H9 (cell line): ENCODE data around the gene FSIP1. TPM values are rescaled to one million over a fixed set of nuclear protein-coding genes. Genes with fewer than 3 reads are reported as not detected.

Experiments
- DNase-seq: peaks from one replicate; pipeline ENCODE4 v3.0.0-alpha.2; 2017
- H2AFZ ChIP-seq: one replicate; pipeline ENCODE4 v1.6.1; 2013; ENCODE audit warnings: mild to moderate bottlenecking, low read length, control low read depth, moderate library complexity
- H2AK5ac ChIP-seq: 2 replicates; pipeline ENCODE4 v1.6.1; 2013; ENCODE audit warnings: low read length, control low read depth, mixed read lengths; ENCODE audit not compliant: insufficient read length
- H2BK120ac ChIP-seq: one replicate; pipeline ENCODE4 v1.6.1; 2013; ENCODE audit warnings: low read depth, mild to moderate bottlenecking, low read length, control low read depth, inconsistent platforms; ENCODE audit not compliant: poor library complexity, severe bottlenecking
- H2BK12ac ChIP-seq: 2 replicates; pipeline ENCODE4 v1.6.1; 2013; ENCODE audit warnings: low read length, control low read depth, mixed read lengths, low read depth; ENCODE audit not compliant: insufficient read length
- H2BK15ac ChIP-seq: 2 replicates; pipeline ENCODE4 v1.6.1; 2013; ENCODE audit warnings: low read depth, low read length, control low read depth
- H2BK20ac ChIP-seq: one replicate; pipeline ENCODE4 v1.6.1; 2013; ENCODE audit warnings: low read depth, mild to moderate bottlenecking, low read length, control low read depth, inconsistent platforms; ENCODE audit not compliant: poor library complexity, severe bottlenecking
- H2BK5ac ChIP-seq: 2 replicates; pipeline ENCODE4 v1.6.1; 2013; ENCODE audit warnings: low read length, control low read depth, mixed read lengths; ENCODE audit not compliant: insufficient read length
- H3K14ac ChIP-seq: 2 replicates; pipeline ENCODE4 v1.6.1; 2013; ENCODE audit warnings: low read length, control low read depth; ENCODE audit not compliant: insufficient read depth
- H3K18ac ChIP-seq: 2 replicates; pipeline ENCODE4 v1.6.1; 2013; ENCODE audit warnings: low read depth, mild to moderate bottlenecking, mixed read lengths, low read length, control low read depth; ENCODE audit not compliant: insufficient read length
- H3K23ac ChIP-seq: 2 replicates; pipeline ENCODE4 v1.6.1; 2013; ENCODE audit warnings: low read length, control low read depth, mixed read lengths, low read depth; ENCODE audit not compliant: insufficient read length
- H3K23me2 ChIP-seq: 2 replicates; pipeline ENCODE4 v1.6.1; 2013; ENCODE audit warnings: low read depth, mild to moderate bottlenecking, mixed read lengths, low read length, control low read depth; ENCODE audit not compliant: insufficient read length, poor library complexity, severe bottlenecking
- H3K27ac ChIP-seq: 2 replicates; pipeline ENCODE4 v1.5.1; 2013; ENCODE audit warnings: low read length, control low read depth, mixed read lengths, low read depth; ENCODE audit not compliant: insufficient read length
- H3K27me3 ChIP-seq: 2 replicates; pipeline ENCODE4 v1.6.1; 2013; ENCODE audit warnings: low read length, control low read depth, inconsistent platforms; ENCODE audit not compliant: insufficient read depth
- H3K4ac ChIP-seq: 2 replicates; pipeline ENCODE4 v1.6.1; 2013; ENCODE audit warnings: low read depth, mild to moderate bottlenecking, control low read depth, inconsistent platforms, low read length, moderate library complexity
- H3K4me1 ChIP-seq: 2 replicates; pipeline ENCODE4 v1.6.1; 2013; ENCODE audit warnings: low read length, control low read depth, inconsistent platforms; ENCODE audit not compliant: insufficient read depth
- H3K4me2 ChIP-seq: 2 replicates; pipeline ENCODE4 v1.6.1; 2013; ENCODE audit warnings: low read length, control low read depth, mixed read lengths; ENCODE audit not compliant: insufficient read length, insufficient read depth
- H3K56ac ChIP-seq: 2 replicates; pipeline ENCODE4 v1.6.1; 2013; ENCODE audit warnings: low read depth, mild to moderate bottlenecking, mixed read lengths, low read length, control low read depth; ENCODE audit not compliant: insufficient read length
- H3K79me1 ChIP-seq: 2 replicates; pipeline ENCODE4 v1.6.1; 2013; ENCODE audit warnings: low read depth, mild to moderate bottlenecking, moderate library complexity, low read length, control low read depth, inconsistent platforms; ENCODE audit not compliant: insufficient read depth, poor library complexity, severe bottlenecking
- H3K79me2 ChIP-seq: 2 replicates; pipeline ENCODE4 v1.6.1; 2013; ENCODE audit warnings: low read length, control low read depth, inconsistent platforms; ENCODE audit not compliant: insufficient read depth
- H3K9ac ChIP-seq: 2 replicates; pipeline ENCODE4 v1.6.1; 2013; ENCODE audit warnings: low read length, control low read depth, mixed read lengths; ENCODE audit not compliant: insufficient read length; ENCODE audit errors: extremely low read depth
- H3K9me3 ChIP-seq: one replicate; pipeline ENCODE4 v1.6.1; 2013; ENCODE audit warnings: low read depth, low read length, inconsistent platforms; ENCODE audit not compliant: control insufficient read depth
- H3T11ph ChIP-seq: one replicate; pipeline ENCODE4 v1.6.1; 2013; ENCODE audit warnings: mild to moderate bottlenecking, low read length, control low read depth, inconsistent platforms
- H4K20me1 ChIP-seq: one replicate; pipeline ENCODE4 v1.6.1; 2013; ENCODE audit not compliant: control insufficient read depth, insufficient read length, insufficient read depth
- H4K5ac ChIP-seq: 2 replicates; pipeline ENCODE4 v1.6.1; 2013; ENCODE audit warnings: low read depth, mild to moderate bottlenecking, mixed read lengths, low read length, control low read depth; ENCODE audit not compliant: insufficient read length
- H4K8ac ChIP-seq: replicated peaks from 2 replicates; pipeline ENCODE4 v1.6.1; 2013; ENCODE audit warnings: low read length, control low read depth, mixed read lengths, low read depth; ENCODE audit not compliant: insufficient read length
- H4K91ac ChIP-seq: 2 replicates; pipeline ENCODE4 v1.6.1; 2013; ENCODE audit warnings: low read depth, mild to moderate bottlenecking, moderate library complexity, mixed read lengths, low read length, control low read depth; ENCODE audit not compliant: insufficient read length
- H3K27ac Mint-ChIP-seq, 3 experiments: 2 replicates in 2 of 3; 3 replicates in 1 of 3; pipeline ENCODE4 v1.8.0; 2020 to 2021; ENCODE audit warnings: mixed read lengths in 3 of 3, mild to moderate bottlenecking in 1 of 3, moderate library complexity in 1 of 3
- H3K27me3 Mint-ChIP-seq: 2 replicates; pipeline ENCODE4 v1.8.0; 2021; ENCODE audit warnings: low read depth, mild to moderate bottlenecking, moderate library complexity, mixed read lengths
- H3K36me3 Mint-ChIP-seq, 3 experiments: 2 replicates in 2 of 3; 3 replicates in 1 of 3; pipeline ENCODE4 v1.8.0; 2020 to 2021; ENCODE audit warnings: low read depth in 3 of 3, mixed read lengths in 3 of 3; ENCODE audit not compliant: insufficient read depth in 1 of 3
- H3K4me1 Mint-ChIP-seq, 2 experiments: 2 replicates each; pipeline ENCODE4 v1.8.0; 2020; ENCODE audit warnings: mixed read lengths in 2 of 2
- H3K4me3 Mint-ChIP-seq, 2 experiments: 2 replicates in 1 of 2; 3 replicates in 1 of 2; pipeline ENCODE4 v1.8.0; 2020 to 2021; ENCODE audit warnings: mild to moderate bottlenecking in 2 of 2, mixed read lengths in 2 of 2, moderate library complexity in 1 of 2
- H3K9me3 Mint-ChIP-seq, 2 experiments: 2 replicates in 1 of 2; 3 replicates in 1 of 2; pipeline ENCODE4 v1.8.0; 2020; ENCODE audit warnings: mild to moderate bottlenecking in 2 of 2, mixed read lengths in 2 of 2, moderate library complexity in 1 of 2
- CTCF ChIP-seq: fragments of 200-600 bp; sonication (generic); conservative IDR thresholded peaks from 3 replicates; pipeline ENCODE4 v1.8.0; 2021; ENCODE audit warnings: antibody characterized with exemption, mild to moderate bottlenecking
- WGBS: extraction: QIAGEN DNeasy Blood & Tissue Kit; methylation state at CpG from one replicate; pipeline ENCODE4 v1.1.7; 2013; ENCODE audit warnings: missing lambda C conversion rate, low lambda C conversion rate, mixed read lengths; ENCODE audit not compliant: insufficient read length; ENCODE audit errors: extremely low coverage; 5-methylcytosine and 5-hydroxymethylcytosine counted together
- total RNA-seq: library from RNA; stranded (reverse); gene quantifications from 2 replicates; pipeline ENCODE4 v1.2.1, GENCODE V29; 2021

The FSIP1 gene
- total RNA-seq, 1 experiment from 2014 or later, result 0.96 TPM

- H3K4me1 Mint-ChIP-seq, result peaks cover 17 to 22% of the 10 kb centered on the region in 2 experiments
- no peak overlapping the region for H3T11ph ChIP-seq
- no peak overlapping the region for H2AFZ ChIP-seq
- no peak overlapping the region for H3K27ac Mint-ChIP-seq
- H2BK120ac ChIP-seq, result no peak overlapping the region
- no peak overlapping the region for H3K4me3 Mint-ChIP-seq
- no peak overlapping the region for H4K91ac ChIP-seq
- no peaks in the 10 kb centered on the region for H4K20me1 ChIP-seq
- H2BK20ac ChIP-seq, result no peak overlapping the region
- no peak overlapping the region for H3K9ac ChIP-seq
- H3K14ac ChIP-seq, result no peak overlapping the region
- no peak overlapping the region for H3K27ac ChIP-seq
- no CpG with 5 or more reads among the region's 10 CpGs for WGBS
- no peak overlapping the region for H2BK12ac ChIP-seq
- H3K79me2 ChIP-seq, result no peaks in the 10 kb centered on the region; the same call in 1 of the 2 replicates
- no peak for DNase-seq
- H3K18ac ChIP-seq, result no peak overlapping the region
- no peak overlapping the region for H3K4ac ChIP-seq
- H3K27me3 ChIP-seq, result no peaks in the 10 kb centered on the region
- H3K56ac ChIP-seq, result no peak overlapping the region
- no peaks in the 10 kb centered on the region; the same call in 1 of the 2 replicates for H3K4me1 ChIP-seq
- no peaks in the 10 kb centered on the region for H3K9me3 ChIP-seq
- peaks cover 0 to 1% of the 10 kb centered on the region in 2 experiments; a peak in 1 of 5 replicates for H3K9me3 Mint-ChIP-seq
- peaks cover 59 to 98% (median 97%) of the 10 kb centered on the region in 3 experiments; a peak in 6 of 7 replicates for H3K36me3 Mint-ChIP-seq
- no peak overlapping the region for H3K23ac ChIP-seq
- no peaks in the 10 kb centered on the region for H3K79me1 ChIP-seq
- no peak overlapping the region for H2BK15ac ChIP-seq
- H3K27me3 Mint-ChIP-seq, result no peaks in the 10 kb centered on the region; the same call in 1 of the 2 replicates
- peaks cover 5% of the 10 kb centered on the region for H3K23me2 ChIP-seq
- H2AK5ac ChIP-seq, result no peak overlapping the region
- H4K8ac ChIP-seq, result no peak overlapping the region
- no peak overlapping the region for H3K4me2 ChIP-seq
- no peak overlapping the region for H4K5ac ChIP-seq
- no peak for TF ChIP-seq CTCF
- no peak overlapping the region for H2BK5ac ChIP-seq
Observed at GRCh38 chr15:39586387-39587095, 196.1 kb downstream of the FSIP1 start.
